H9 (cell line): Measurements from ENCODE around the gene PI4KB. TPM values are rescaled to one million over a fixed set of nuclear protein-coding genes. Genes with fewer than 3 reads are reported as not detected.

Experiments used
- DNase-seq: peaks from one replicate; pipeline ENCODE4 v3.0.0-alpha.2; 2017
- H2AFZ ChIP-seq: one replicate; pipeline ENCODE4 v1.6.1; 2013; ENCODE audit warnings: mild to moderate bottlenecking, low read length, control low read depth, moderate library complexity
- H2AK5ac ChIP-seq: 2 replicates; pipeline ENCODE4 v1.6.1; 2013; ENCODE audit warnings: low read length, control low read depth, mixed read lengths; ENCODE audit not compliant: insufficient read length
- H2BK120ac ChIP-seq: one replicate; pipeline ENCODE4 v1.6.1; 2013; ENCODE audit warnings: low read depth, mild to moderate bottlenecking, low read length, control low read depth, inconsistent platforms; ENCODE audit not compliant: poor library complexity, severe bottlenecking
- H2BK12ac ChIP-seq: 2 replicates; pipeline ENCODE4 v1.6.1; 2013; ENCODE audit warnings: low read length, control low read depth, mixed read lengths, low read depth; ENCODE audit not compliant: insufficient read length
- H2BK15ac ChIP-seq: 2 replicates; pipeline ENCODE4 v1.6.1; 2013; ENCODE audit warnings: low read depth, low read length, control low read depth
- H2BK20ac ChIP-seq: one replicate; pipeline ENCODE4 v1.6.1; 2013; ENCODE audit warnings: low read depth, mild to moderate bottlenecking, low read length, control low read depth, inconsistent platforms; ENCODE audit not compliant: poor library complexity, severe bottlenecking
- H2BK5ac ChIP-seq: 2 replicates; pipeline ENCODE4 v1.6.1; 2013; ENCODE audit warnings: low read length, control low read depth, mixed read lengths; ENCODE audit not compliant: insufficient read length
- H3K14ac ChIP-seq: 2 replicates; pipeline ENCODE4 v1.6.1; 2013; ENCODE audit warnings: low read length, control low read depth; ENCODE audit not compliant: insufficient read depth
- H3K18ac ChIP-seq: 2 replicates; pipeline ENCODE4 v1.6.1; 2013; ENCODE audit warnings: low read depth, mild to moderate bottlenecking, mixed read lengths, low read length, control low read depth; ENCODE audit not compliant: insufficient read length
- H3K23ac ChIP-seq: 2 replicates; pipeline ENCODE4 v1.6.1; 2013; ENCODE audit warnings: low read length, control low read depth, mixed read lengths, low read depth; ENCODE audit not compliant: insufficient read length
- H3K23me2 ChIP-seq: 2 replicates; pipeline ENCODE4 v1.6.1; 2013; ENCODE audit warnings: low read depth, mild to moderate bottlenecking, mixed read lengths, low read length, control low read depth; ENCODE audit not compliant: insufficient read length, poor library complexity, severe bottlenecking
- H3K27ac ChIP-seq: 2 replicates; pipeline ENCODE4 v1.5.1; 2013; ENCODE audit warnings: low read length, control low read depth, mixed read lengths, low read depth; ENCODE audit not compliant: insufficient read length
- H3K27me3 ChIP-seq: 2 replicates; pipeline ENCODE4 v1.6.1; 2013; ENCODE audit warnings: low read length, control low read depth, inconsistent platforms; ENCODE audit not compliant: insufficient read depth
- H3K4ac ChIP-seq: 2 replicates; pipeline ENCODE4 v1.6.1; 2013; ENCODE audit warnings: low read depth, mild to moderate bottlenecking, control low read depth, inconsistent platforms, low read length, moderate library complexity
- H3K4me1 ChIP-seq: 2 replicates; pipeline ENCODE4 v1.6.1; 2013; ENCODE audit warnings: low read length, control low read depth, inconsistent platforms; ENCODE audit not compliant: insufficient read depth
- H3K4me2 ChIP-seq: 2 replicates; pipeline ENCODE4 v1.6.1; 2013; ENCODE audit warnings: low read length, control low read depth, mixed read lengths; ENCODE audit not compliant: insufficient read length, insufficient read depth
- H3K56ac ChIP-seq: 2 replicates; pipeline ENCODE4 v1.6.1; 2013; ENCODE audit warnings: low read depth, mild to moderate bottlenecking, mixed read lengths, low read length, control low read depth; ENCODE audit not compliant: insufficient read length
- H3K79me1 ChIP-seq: 2 replicates; pipeline ENCODE4 v1.6.1; 2013; ENCODE audit warnings: low read depth, mild to moderate bottlenecking, moderate library complexity, low read length, control low read depth, inconsistent platforms; ENCODE audit not compliant: insufficient read depth, poor library complexity, severe bottlenecking
- H3K79me2 ChIP-seq: 2 replicates; pipeline ENCODE4 v1.6.1; 2013; ENCODE audit warnings: low read length, control low read depth, inconsistent platforms; ENCODE audit not compliant: insufficient read depth
- H3K9ac ChIP-seq: 2 replicates; pipeline ENCODE4 v1.6.1; 2013; ENCODE audit warnings: low read length, control low read depth, mixed read lengths; ENCODE audit not compliant: insufficient read length; ENCODE audit errors: extremely low read depth
- H3K9me3 ChIP-seq: one replicate; pipeline ENCODE4 v1.6.1; 2013; ENCODE audit warnings: low read depth, low read length, inconsistent platforms; ENCODE audit not compliant: control insufficient read depth
- H3T11ph ChIP-seq: one replicate; pipeline ENCODE4 v1.6.1; 2013; ENCODE audit warnings: mild to moderate bottlenecking, low read length, control low read depth, inconsistent platforms
- H4K20me1 ChIP-seq: one replicate; pipeline ENCODE4 v1.6.1; 2013; ENCODE audit not compliant: control insufficient read depth, insufficient read length, insufficient read depth
- H4K5ac ChIP-seq: 2 replicates; pipeline ENCODE4 v1.6.1; 2013; ENCODE audit warnings: low read depth, mild to moderate bottlenecking, mixed read lengths, low read length, control low read depth; ENCODE audit not compliant: insufficient read length
- H4K8ac ChIP-seq: replicated peaks from 2 replicates; pipeline ENCODE4 v1.6.1; 2013; ENCODE audit warnings: low read length, control low read depth, mixed read lengths, low read depth; ENCODE audit not compliant: insufficient read length
- H4K91ac ChIP-seq: 2 replicates; pipeline ENCODE4 v1.6.1; 2013; ENCODE audit warnings: low read depth, mild to moderate bottlenecking, moderate library complexity, mixed read lengths, low read length, control low read depth; ENCODE audit not compliant: insufficient read length
- H3K27ac Mint-ChIP-seq, 3 experiments: 2 replicates in 2 of 3; 3 replicates in 1 of 3; pipeline ENCODE4 v1.8.0; 2020 to 2021; ENCODE audit warnings: mixed read lengths in 3 of 3, mild to moderate bottlenecking in 1 of 3, moderate library complexity in 1 of 3
- H3K27me3 Mint-ChIP-seq: 2 replicates; pipeline ENCODE4 v1.8.0; 2021; ENCODE audit warnings: low read depth, mild to moderate bottlenecking, moderate library complexity, mixed read lengths
- H3K36me3 Mint-ChIP-seq, 3 experiments: 2 replicates in 2 of 3; 3 replicates in 1 of 3; pipeline ENCODE4 v1.8.0; 2020 to 2021; ENCODE audit warnings: low read depth in 3 of 3, mixed read lengths in 3 of 3; ENCODE audit not compliant: insufficient read depth in 1 of 3
- H3K4me1 Mint-ChIP-seq, 2 experiments: 2 replicates each; pipeline ENCODE4 v1.8.0; 2020; ENCODE audit warnings: mixed read lengths in 2 of 2
- H3K4me3 Mint-ChIP-seq, 2 experiments: 2 replicates in 1 of 2; 3 replicates in 1 of 2; pipeline ENCODE4 v1.8.0; 2020 to 2021; ENCODE audit warnings: mild to moderate bottlenecking in 2 of 2, mixed read lengths in 2 of 2, moderate library complexity in 1 of 2
- H3K9me3 Mint-ChIP-seq, 2 experiments: 2 replicates in 1 of 2; 3 replicates in 1 of 2; pipeline ENCODE4 v1.8.0; 2020; ENCODE audit warnings: mild to moderate bottlenecking in 2 of 2, mixed read lengths in 2 of 2, moderate library complexity in 1 of 2
- CTCF ChIP-seq: fragments of 200-600 bp; sonication (generic); conservative IDR thresholded peaks from 3 replicates; pipeline ENCODE4 v1.8.0; 2021; ENCODE audit warnings: antibody characterized with exemption, mild to moderate bottlenecking
- WGBS: extraction: QIAGEN DNeasy Blood & Tissue Kit; methylation state at CpG from one replicate; pipeline ENCODE4 v1.1.7; 2013; ENCODE audit warnings: missing lambda C conversion rate, low lambda C conversion rate, mixed read lengths; ENCODE audit not compliant: insufficient read length; ENCODE audit errors: extremely low coverage; 5-methylcytosine and 5-hydroxymethylcytosine counted together
- total RNA-seq: library from RNA; stranded (reverse); gene quantifications from 2 replicates; pipeline ENCODE4 v1.2.1, GENCODE V29; 2021

PI4KB gene
- total RNA-seq, 1 experiment from 2014 or later = 39.1 TPM

DNA sequence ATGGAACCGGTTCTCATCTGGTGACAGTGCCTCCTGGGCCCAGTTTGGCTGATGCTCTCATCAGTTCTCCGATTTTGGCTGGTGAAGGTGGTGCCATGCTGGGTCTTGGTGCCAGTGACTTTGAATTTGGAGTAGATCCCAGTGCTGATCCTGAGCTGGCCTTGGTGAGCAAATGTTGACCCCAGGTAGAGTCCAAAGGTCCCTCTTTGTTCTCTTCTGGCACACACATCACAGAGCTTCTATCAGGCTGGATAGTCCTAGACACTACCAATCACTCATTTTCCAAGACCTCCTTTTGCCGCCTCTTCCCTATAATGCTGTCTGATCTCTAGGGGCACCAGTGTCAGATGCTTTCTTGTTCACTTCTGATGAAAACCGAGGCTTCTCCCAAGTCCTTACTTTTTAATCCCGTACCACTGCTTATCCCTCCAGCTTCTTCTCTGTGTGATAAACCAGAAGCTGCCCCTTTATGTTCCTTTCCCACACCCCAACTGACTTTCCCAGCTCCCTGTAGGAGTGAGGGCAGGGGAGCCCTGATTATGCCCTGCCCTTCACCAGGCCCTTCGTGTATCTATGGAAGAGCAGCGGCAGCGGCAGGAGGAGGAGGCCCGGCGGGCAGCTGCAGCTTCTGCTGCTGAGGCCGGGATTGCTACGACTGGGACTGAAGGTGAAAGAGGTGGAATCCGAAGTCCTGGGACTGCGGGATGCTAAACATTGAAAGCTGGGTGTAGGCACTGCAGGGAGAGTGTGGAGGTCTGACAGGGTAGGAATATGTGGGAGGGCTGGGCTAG lies 61.6 kb downstream of the PI4KB start:
- no peak overlapping the region for H2AFZ ChIP-seq
- no peak overlapping the region for H2BK5ac ChIP-seq
- no peak overlapping the region for H4K91ac ChIP-seq
- H2BK12ac ChIP-seq = no peak overlapping the region
- peak overlapping the region in 2 of 3 experiments; percentile 24 to 53; a peak in 1 of 7 replicates for H3K27ac Mint-ChIP-seq
- H3K18ac ChIP-seq = no peak overlapping the region
- no peaks in the 10 kb centered on the region for H3K23me2 ChIP-seq
- no peak overlapping the region for H3K4me3 Mint-ChIP-seq
- H3K4me2 ChIP-seq = no peak overlapping the region
- no CpG with 5 or more reads among the region's 14 CpGs for WGBS
- H2BK15ac ChIP-seq = no peak overlapping the region
- H3K36me3 Mint-ChIP-seq = peaks cover 44 to 69% (median 65%) of the 10 kb centered on the region in 3 experiments
- H2BK120ac ChIP-seq = no peak overlapping the region
- H3K79me1 ChIP-seq = no peaks in the 10 kb centered on the region
- H3K9ac ChIP-seq = no peak overlapping the region
- no peak overlapping the region for H4K5ac ChIP-seq
- H3K4me1 ChIP-seq = no peaks in the 10 kb centered on the region
- no peak for TF ChIP-seq CTCF
- H2BK20ac ChIP-seq = no peak overlapping the region
- no peaks in the 10 kb centered on the region for H3K9me3 ChIP-seq
- H4K20me1 ChIP-seq = no peaks in the 10 kb centered on the region
- no peaks in the 10 kb centered on the region for H3K27me3 ChIP-seq
- no peak overlapping the region for H3K4ac ChIP-seq
- no peak overlapping the region for H3T11ph ChIP-seq
- H3K56ac ChIP-seq = no peak overlapping the region
- no peak overlapping the region for H2AK5ac ChIP-seq
- peaks cover 5% of the 10 kb centered on the region in 2 experiments; a peak in 2 of 4 replicates for H3K4me1 Mint-ChIP-seq
- no peaks in the 10 kb centered on the region for H3K27me3 Mint-ChIP-seq
- no peak overlapping the region for H3K27ac ChIP-seq
- 0 out of 2 replicates have a peak, but pooled peaks cover 3% of the 10 kb centered on the region for H3K79me2 ChIP-seq
- no peak overlapping the region for H3K14ac ChIP-seq
- H3K9me3 Mint-ChIP-seq = no peaks in the 10 kb centered on the region
- no peak overlapping the region for H3K23ac ChIP-seq
- H4K8ac ChIP-seq = no peak overlapping the region
- DNase-seq = no peak
